ENCODE measurements around the gene ZNF497. TPM values are rescaled to one million over a fixed set of nuclear protein-coding genes. Genes with fewer than 3 reads are reported as not detected.

ZNF497 gene
- total and polyA plus RNA-seq, 12 donors = 0.14 to 0.73 (median 0.30) TPM; not detected in 1

DNA sequence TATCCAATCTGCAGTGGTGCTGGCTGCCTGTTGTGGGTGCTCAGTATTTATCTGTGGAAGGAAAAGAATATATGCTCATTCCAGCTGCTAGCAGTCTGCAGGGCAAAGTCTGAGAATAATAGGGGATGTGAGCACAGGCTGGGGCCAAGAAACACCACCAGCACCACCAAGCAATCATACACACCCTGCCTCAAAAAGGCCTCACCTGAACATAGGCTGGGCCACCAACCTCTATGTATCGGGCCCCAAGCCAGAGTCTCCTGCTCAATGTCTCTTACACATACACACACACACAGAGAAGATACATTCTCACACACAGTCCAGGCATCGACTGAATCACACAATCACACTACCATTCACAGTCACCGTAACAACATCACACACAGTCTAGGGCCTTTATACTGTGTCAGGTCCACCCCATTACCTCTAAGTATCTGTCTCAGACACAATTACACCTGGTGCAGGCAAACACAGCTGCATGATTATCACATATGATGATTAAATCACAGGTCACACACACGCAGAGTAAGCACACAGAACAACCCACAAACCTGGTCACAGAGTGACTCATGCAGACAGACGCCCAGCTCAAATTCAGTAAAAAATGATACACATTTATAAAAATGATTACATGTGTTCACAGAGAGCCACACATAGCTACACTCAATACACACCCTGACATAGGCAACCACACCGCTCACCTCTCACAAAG lies 37.1 kb downstream of the ZNF497 start:
- Histone ChIP-seq H3K4me3 (peak overlapping the region in 6 of 10 donors; percentile 64 to 79 (median 75)), H3K4me1 (peaks cover 10 to 32% (median 26%) of the 10 kb centered on the region in 9 donors), H3K36me3 (peaks cover 0 to 14% (median 0%) of the 10 kb centered on the region in 9 donors), H3K9me3 (no peaks in the 10 kb centered on the region), H3K27ac (no peak overlapping the region), H3K27me3 (no peaks in the 10 kb centered on the region)
- intact Hi-C loops (cut with DNase I) = loop anchor here in 2 of 10 donors (2.0 to 5.0 kb wide), 2 partner anchors 61 to 143 kb away; partner anchors contain the start of genes RPS5 (in 1 of the 2) and ZNF274 (in 1 of the 2)
- no peak for DNase-seq
- 93% methylated on average over 6 of the region's 6 CpGs for WGBS, 2 donors
- no peak for ATAC-seq
- no peak for TF ChIP-seq CTCF (IDR thresholded peaks at IDR 0.05)

GRCh38 chr19:58319241-58319640 lies 43.3 kb downstream of the ZNF497 start:
- WGBS, 2 donors = 91 to 92% methylated on average over 10 of the region's 10 CpGs
- Histone ChIP-seq H3K9me3 (no peaks in the 10 kb centered on the region), H3K27ac (no peak overlapping the region), H3K4me1 (no peaks in the 10 kb centered on the region), H3K27me3 (no peaks in the 10 kb centered on the region), H3K4me3 (no peak overlapping the region), H3K36me3 (peaks cover 0 to 48% (median 14%) of the 10 kb centered on the region in 9 donors)
- DNase-seq (no peak), ATAC-seq (peak in 1 of 8 donors; percentile 20)
- intact Hi-C loops (cut with DNase I) = loop anchor here in 1 of 10 donors (10.0 kb wide), 1 partner anchor 134 kb away; the partner anchor contains the start of gene ZNF274
- no peak for TF ChIP-seq CTCF (IDR thresholded peaks at IDR 0.05)

DNA sequence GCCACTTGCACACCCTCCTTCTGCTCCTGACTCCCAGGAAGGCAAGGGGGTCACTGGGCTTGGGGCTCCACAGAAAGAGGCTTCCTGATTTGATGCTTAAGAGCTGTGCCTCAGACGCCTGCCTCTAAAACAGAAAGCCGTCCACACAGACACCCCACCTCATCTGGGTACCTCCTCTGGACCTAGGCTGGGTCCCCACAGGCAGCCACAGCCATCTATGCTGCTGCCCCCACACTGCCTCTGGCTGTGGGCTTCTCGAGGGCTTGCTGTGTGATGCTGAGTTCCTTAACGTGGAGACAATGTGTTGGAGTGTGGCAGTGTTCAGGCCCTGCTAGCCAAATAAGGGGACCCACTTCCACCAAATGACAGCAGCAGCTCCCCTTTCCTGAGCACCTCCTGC lies 44.3 kb downstream of the ZNF497 start:
- Histone ChIP-seq H3K27me3 (no peaks in the 10 kb centered on the region), H3K36me3 (peaks cover 0 to 57% (median 21%) of the 10 kb centered on the region in 9 donors), H3K9me3 (no peaks in the 10 kb centered on the region), H3K4me1 (no peaks in the 10 kb centered on the region), H3K27ac (no peak overlapping the region), H3K4me3 (no peak overlapping the region)
- WGBS, 2 donors = 82 to 84% methylated on average over 4 of the region's 4 CpGs
- no peak for TF ChIP-seq CTCF (IDR thresholded peaks at IDR 0.05)
- ATAC-seq (no peak), DNase-seq (no peak)
- intact Hi-C loops (cut with DNase I) = loop anchor here in 1 of 10 donors (10.0 kb wide), 1 partner anchor 133 kb away; the partner anchor contains the start of gene ZNF274

DNA sequence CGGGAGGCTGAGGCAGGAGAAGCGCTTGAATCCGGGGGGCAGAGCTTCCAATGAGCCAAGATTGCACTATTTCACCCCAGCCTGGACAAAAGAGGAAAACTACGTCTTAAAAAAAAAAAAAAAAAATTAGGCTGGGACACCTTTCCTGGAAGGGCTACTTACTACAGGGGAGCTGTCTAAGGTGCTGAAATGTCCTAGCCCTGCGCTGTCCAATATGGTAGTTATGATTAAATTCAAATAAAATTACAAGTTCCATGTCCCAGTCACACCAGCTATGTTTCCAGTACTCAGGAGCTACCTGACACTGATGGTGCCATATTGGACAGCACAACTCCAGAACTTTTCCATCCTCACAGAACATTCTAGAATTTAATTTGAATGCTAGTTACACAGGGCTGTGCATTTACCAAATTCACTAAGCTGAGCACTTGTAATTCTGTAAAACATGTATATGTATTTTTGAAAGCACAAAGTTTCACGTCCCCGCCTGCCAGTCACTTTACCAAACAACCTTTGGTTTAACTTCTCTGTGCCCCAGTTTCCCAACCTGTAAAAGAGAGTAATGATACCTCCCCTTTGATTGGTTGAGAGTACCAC lies 45.0 kb downstream of the ZNF497 start:
- WGBS, 2 donors = 56% methylated on average over 7 of the region's 7 CpGs
- Histone ChIP-seq H3K27me3 (no peaks in the 10 kb centered on the region), H3K4me1 (no peaks in the 10 kb centered on the region), H3K27ac (no peak overlapping the region), H3K4me3 (no peak overlapping the region), H3K36me3 (peaks cover 0 to 65% (median 28%) of the 10 kb centered on the region in 9 donors), H3K9me3 (no peaks in the 10 kb centered on the region)
- no peak for DNase-seq
- intact Hi-C loops (cut with DNase I) = loop anchor here in 1 of 10 donors (10.0 kb wide), 1 partner anchor 133 kb away; the partner anchor contains the start of gene ZNF274
- TF ChIP-seq CTCF (IDR thresholded peaks at IDR 0.05) = no peak
- ATAC-seq = peak in 1 of 8 donors; percentile 31

Measured in heart right ventricle (tissue), 16 donors.